Stomach smooth muscle (tissue), 2 donors: Measurements from ENCODE around the gene ACP7.

Experiments used
- H3K27ac ChIP-seq: one replicate; pipeline ENCODE4 v1.7.0; 2013; ENCODE audit warnings: mild to moderate bottlenecking, low read length, inconsistent platforms
- H3K27me3 ChIP-seq, 2 donors: one replicate each; pipeline ENCODE4 v1.7.0; 2013; ENCODE audit warnings: low read length in 2 of 2; ENCODE audit not compliant: insufficient read depth in 2 of 2, control insufficient read depth in 1 of 2
- H3K36me3 ChIP-seq, 2 donors: one replicate each; pipeline ENCODE4 v1.7.0; 2013; ENCODE audit warnings: low read length in 2 of 2; ENCODE audit not compliant: control insufficient read depth in 2 of 2, insufficient read depth in 2 of 2
- H3K4me1 ChIP-seq: one replicate; pipeline ENCODE4 v1.7.0; 2013; ENCODE audit warnings: low read length; ENCODE audit not compliant: control insufficient read depth, insufficient read depth
- H3K4me3 ChIP-seq, 2 donors: one replicate each; pipeline ENCODE4 v1.7.0; 2013; ENCODE audit warnings: low read length in 2 of 2
- H3K9ac ChIP-seq, 2 donors: one replicate each; pipeline ENCODE4 v1.7.0; 2013; ENCODE audit warnings: low read length in 2 of 2, mild to moderate bottlenecking in 1 of 2
- H3K9me3 ChIP-seq, 2 donors: one replicate each; pipeline ENCODE4 v1.7.0; 2013; ENCODE audit warnings: low read length in 2 of 2; ENCODE audit not compliant: control insufficient read depth in 2 of 2
- donor health status: healthy.
- donor health status: Pancreatic carcinoma.

The ACP7 gene

GRCh38 chr19:39077323-39077722 is 6.8 kb upstream of the ACP7 start:
- Histone ChIP-seq H3K4me1 (no peaks in the 10 kb centered on the region), H3K27me3 (peaks cover 11 to 12% of the 10 kb centered on the region in 2 donors), H3K9ac (no peak overlapping the region), H3K9me3 (no peaks in the 10 kb centered on the region), H3K36me3 (no peaks in the 10 kb centered on the region), H3K27ac (no peak overlapping the region), H3K4me3 (no peak overlapping the region)

DNA sequence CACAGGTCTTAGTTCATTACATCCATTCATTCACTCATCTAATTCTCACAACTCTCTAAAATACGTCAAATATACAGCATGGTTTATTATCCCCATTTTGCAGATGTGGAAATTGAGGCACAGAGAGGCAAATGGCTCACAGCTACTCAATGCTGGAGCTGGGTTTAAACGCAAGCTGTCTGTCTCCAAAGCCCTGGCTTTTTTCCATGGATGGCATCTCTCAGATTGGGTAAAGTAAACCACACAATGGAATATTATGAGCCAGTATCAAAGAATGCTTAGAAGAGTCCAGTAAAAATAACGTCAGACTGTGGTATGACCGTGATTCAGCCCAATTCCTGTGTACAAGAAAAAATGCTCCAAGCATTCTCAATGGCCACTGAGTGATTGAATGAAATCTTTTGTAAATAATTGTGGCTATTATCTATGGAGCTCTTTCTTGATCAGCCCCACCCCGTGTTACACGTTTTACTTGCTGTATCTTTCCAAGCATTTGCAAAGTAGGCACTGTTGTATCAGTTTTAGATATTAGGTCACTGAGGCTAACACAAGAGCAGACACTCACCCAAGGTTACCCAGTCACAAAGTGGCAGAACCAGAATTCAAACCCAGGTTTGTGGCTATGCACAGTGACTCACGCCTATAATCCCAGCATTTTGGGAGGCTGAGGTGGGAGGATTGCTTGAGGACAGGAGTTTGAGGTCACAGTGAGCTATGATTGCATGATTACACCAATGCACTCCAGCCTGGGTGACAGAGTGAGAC is 5.5 kb upstream of the ACP7 start:
- Histone ChIP-seq H3K4me1 (no peaks in the 10 kb centered on the region), H3K27me3 (peaks cover 22 to 25% of the 10 kb centered on the region in 2 donors), H3K9me3 (no peaks in the 10 kb centered on the region), H3K4me3 (no peak overlapping the region), H3K36me3 (no peaks in the 10 kb centered on the region), H3K9ac (no peak overlapping the region), H3K27ac (no peak overlapping the region)

DNA sequence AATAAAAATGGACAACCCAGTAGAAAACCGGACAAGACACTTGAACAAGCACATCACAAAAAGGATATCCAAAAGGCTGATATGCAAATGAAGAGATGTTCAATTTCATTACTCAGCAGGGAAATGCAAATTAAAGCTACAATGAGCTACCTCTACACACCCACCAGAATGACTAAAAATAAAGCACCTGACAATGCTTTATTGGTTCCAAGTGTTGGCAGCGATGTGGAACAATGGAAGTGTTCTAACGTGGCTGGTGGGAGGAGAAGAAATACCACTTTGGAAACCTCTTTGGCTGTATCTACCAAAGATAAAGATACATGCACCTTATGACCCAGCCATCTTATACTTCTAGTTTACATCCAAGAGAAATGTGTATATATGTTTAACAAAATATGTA is 3.7 kb upstream of the ACP7 start:
- Histone ChIP-seq H3K4me3 (no peak overlapping the region), H3K36me3 (no peaks in the 10 kb centered on the region), H3K4me1 (no peaks in the 10 kb centered on the region), H3K9ac (no peak overlapping the region), H3K27me3 (peaks cover 36 to 40% of the 10 kb centered on the region in 2 donors), H3K9me3 (no peaks in the 10 kb centered on the region), H3K27ac (no peak overlapping the region)

DNA sequence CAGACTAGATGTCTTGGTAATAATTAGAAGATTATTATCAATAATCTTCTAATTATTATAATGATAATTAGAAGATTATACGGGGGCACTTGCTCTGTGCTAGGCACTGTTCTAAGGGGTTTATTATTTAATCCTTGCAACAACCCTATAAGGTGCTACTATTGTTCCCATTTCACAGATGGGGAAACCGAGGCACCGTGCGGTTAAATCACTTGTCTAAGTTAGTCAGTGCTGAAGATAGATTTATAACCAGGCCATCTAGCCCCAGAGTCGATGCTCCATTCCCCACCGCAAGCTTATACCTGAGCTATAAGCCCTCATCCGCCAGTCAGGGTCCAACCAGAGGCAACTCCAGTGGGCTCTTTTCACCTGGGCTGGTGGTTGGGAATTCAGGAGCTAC is 2.0 kb upstream of the ACP7 start:
- Histone ChIP-seq H3K9me3 (no peaks in the 10 kb centered on the region), H3K27me3 (peaks cover 36 to 44% of the 10 kb centered on the region in 2 donors), H3K4me1 (no peaks in the 10 kb centered on the region), H3K27ac (no peak overlapping the region), H3K9ac (no peak overlapping the region), H3K4me3 (no peak overlapping the region), H3K36me3 (no peaks in the 10 kb centered on the region)

GRCh38 chr19:39082745-39083598 is 1.2 kb upstream of the ACP7 start:
- Histone ChIP-seq H3K4me1 (no peaks in the 10 kb centered on the region), H3K36me3 (no peaks in the 10 kb centered on the region), H3K9me3 (no peaks in the 10 kb centered on the region), H3K27ac (no peak overlapping the region), H3K4me3 (no peak overlapping the region), H3K9ac (no peak overlapping the region), H3K27me3 (peaks cover 39 to 40% of the 10 kb centered on the region in 2 donors)

GRCh38 chr19:39083599-39083982 is 577 bp upstream of the ACP7 start:
- peaks cover 0 to 2% of the 10 kb centered on the region in 2 donors for H3K9me3 ChIP-seq
- no peak overlapping the region for H3K27ac ChIP-seq
- H3K36me3 ChIP-seq: no peaks in the 10 kb centered on the region
- no peaks in the 10 kb centered on the region for H3K4me1 ChIP-seq
- no peak overlapping the region for H3K9ac ChIP-seq
- no peak overlapping the region for H3K4me3 ChIP-seq
- H3K27me3 ChIP-seq: peaks cover 41 to 45% of the 10 kb centered on the region in 2 donors

DNA sequence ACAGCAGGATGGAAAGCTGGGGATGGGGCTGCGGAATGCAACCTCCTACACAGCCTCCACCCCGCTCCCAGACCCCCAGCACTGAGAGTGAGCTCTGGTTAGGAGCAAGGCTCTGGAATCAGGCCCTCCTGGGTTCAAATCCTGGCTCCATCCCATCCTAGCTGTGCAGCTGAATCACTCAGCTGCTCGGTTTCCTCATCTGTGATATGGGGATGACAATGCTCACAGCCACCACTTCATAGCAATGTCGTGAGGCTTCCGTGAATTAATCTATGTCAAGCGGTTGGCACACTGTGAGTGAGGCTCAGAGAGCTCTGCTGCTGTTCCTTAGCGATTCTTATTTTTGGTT is 538 bp downstream of the ACP7 start:
- Histone ChIP-seq H3K27me3 (peaks cover 40 to 45% of the 10 kb centered on the region in 2 donors), H3K4me1 (no peaks in the 10 kb centered on the region), H3K36me3 (no peaks in the 10 kb centered on the region), H3K9me3 (peaks cover 0 to 2% of the 10 kb centered on the region in 2 donors), H3K4me3 (no peak overlapping the region), H3K9ac (no peak overlapping the region), H3K27ac (no peak overlapping the region)

DNA sequence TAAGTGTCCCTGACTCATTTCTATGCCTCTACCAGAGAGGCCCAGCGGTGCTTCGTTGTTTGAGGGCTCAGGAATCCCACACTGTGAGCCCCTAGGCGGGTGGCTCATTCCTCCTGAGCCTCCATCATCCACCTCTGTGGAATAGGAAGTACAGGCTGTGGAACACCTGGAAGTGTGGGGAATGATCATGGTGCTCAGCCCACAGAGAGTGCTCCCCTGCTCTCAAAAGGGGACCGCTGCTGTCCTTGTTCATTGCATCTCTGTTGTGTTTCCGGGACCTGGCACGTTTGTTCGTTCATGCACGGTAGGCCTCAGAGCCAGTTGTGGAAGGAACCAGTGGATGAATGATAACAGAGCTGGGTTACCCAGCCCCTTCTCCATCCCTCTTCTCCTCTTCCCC is 1.2 kb downstream of the ACP7 start:
- H3K27ac ChIP-seq: no peak overlapping the region
- no peaks in the 10 kb centered on the region for H3K36me3 ChIP-seq
- peaks cover 40 to 45% of the 10 kb centered on the region in 2 donors for H3K27me3 ChIP-seq
- peaks cover 0 to 2% of the 10 kb centered on the region in 2 donors for H3K9me3 ChIP-seq
- no peak overlapping the region for H3K9ac ChIP-seq
- no peaks in the 10 kb centered on the region for H3K4me1 ChIP-seq
- H3K4me3 ChIP-seq: no peak overlapping the region

GRCh38 chr19:39086386-39086785 is 2.2 kb downstream of the ACP7 start:
- Histone ChIP-seq H3K27ac (no peak overlapping the region), H3K4me3 (no peak overlapping the region), H3K36me3 (no peaks in the 10 kb centered on the region), H3K27me3 (peaks cover 40 to 41% of the 10 kb centered on the region in 2 donors), H3K4me1 (no peaks in the 10 kb centered on the region), H3K9me3 (peaks cover 0 to 2% of the 10 kb centered on the region in 2 donors), H3K9ac (no peak overlapping the region)

DNA sequence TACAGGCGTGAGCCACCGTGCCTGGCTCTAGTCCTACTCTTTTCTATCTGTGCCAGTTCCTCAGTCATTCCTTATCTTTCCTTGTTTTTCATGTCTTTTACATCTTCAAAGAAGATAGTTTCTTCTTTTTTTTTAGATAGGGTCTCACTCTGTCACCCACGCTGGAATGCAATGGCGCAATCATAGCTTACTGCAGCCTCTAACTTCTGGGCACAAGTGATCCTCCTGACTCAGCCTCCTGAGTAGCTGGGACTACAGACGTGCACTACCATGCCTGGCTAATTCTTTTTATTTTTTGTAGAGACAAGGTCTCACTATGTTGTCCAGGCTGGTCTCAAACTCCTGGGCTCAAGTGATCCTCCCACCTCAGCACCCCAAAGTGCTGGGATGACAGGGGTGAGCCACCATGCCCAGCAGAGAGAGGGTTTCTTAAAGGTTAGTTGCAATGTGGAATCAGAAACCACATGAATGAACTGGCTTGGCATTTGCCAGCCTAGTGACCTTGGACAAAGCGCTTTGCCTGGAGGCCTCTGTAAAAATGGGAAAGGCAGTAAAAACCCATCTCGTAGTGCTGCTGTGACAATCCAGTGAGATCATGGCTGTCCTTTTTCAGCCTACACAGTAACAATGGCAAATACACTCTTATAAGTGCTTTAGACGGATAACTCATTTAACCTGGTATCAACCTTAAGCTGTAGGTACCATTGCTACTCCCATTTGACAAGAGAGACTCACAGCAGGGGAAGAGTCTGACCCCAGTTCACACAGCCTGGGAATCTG is 3.9 kb downstream of the ACP7 start:
- H3K4me3 ChIP-seq: no peak overlapping the region
- H3K9ac ChIP-seq: no peak overlapping the region
- H3K4me1 ChIP-seq: no peaks in the 10 kb centered on the region
- H3K9me3 ChIP-seq: peaks cover 0 to 2% of the 10 kb centered on the region in 2 donors
- H3K36me3 ChIP-seq: no peaks in the 10 kb centered on the region
- H3K27ac ChIP-seq: no peak overlapping the region
- H3K27me3 ChIP-seq: peaks cover 31 to 33% of the 10 kb centered on the region in 2 donors
